Mesendoderm (in vitro differentiated cells): ENCODE measurements around the gene SEPTIN8.

Experiments used
- DNase-seq: peaks from one replicate; pipeline ENCODE4 v3.0.0; 2013
- H2AK5ac ChIP-seq: 2 replicates; pipeline ENCODE4 v1.6.1; 2013; ENCODE audit warnings: low read length, inconsistent platforms
- H2BK120ac ChIP-seq: 2 replicates; pipeline ENCODE4 v1.6.1; 2013; ENCODE audit warnings: low read depth, mild to moderate bottlenecking, low read length, moderate library complexity, mixed read lengths
- H2BK15ac ChIP-seq: replicated peaks from 2 replicates; pipeline ENCODE4 v1.6.1; 2013; ENCODE audit warnings: low read depth, mild to moderate bottlenecking, moderate library complexity
- H2BK5ac ChIP-seq: 2 replicates; pipeline ENCODE4 v1.6.1; 2013; ENCODE audit warnings: low read length, inconsistent platforms
- H3K18ac ChIP-seq: 2 replicates; pipeline ENCODE4 v1.6.1; 2013; ENCODE audit warnings: mild to moderate bottlenecking, low read length, mixed read lengths
- H3K23ac ChIP-seq: one replicate; pipeline ENCODE4 v1.6.1; 2013; ENCODE audit warnings: low read length
- H3K27ac ChIP-seq: 2 replicates; pipeline ENCODE4 v1.5.1; 2013; ENCODE audit warnings: low read depth, mild to moderate bottlenecking, inconsistent platforms, low read length, moderate library complexity
- H3K27me3 ChIP-seq: 2 replicates; pipeline ENCODE4 v1.6.1; 2013; ENCODE audit warnings: low read length, control low read depth, mild to moderate bottlenecking, inconsistent platforms; ENCODE audit not compliant: insufficient read depth, poor library complexity
- H3K36me3 ChIP-seq: 2 replicates; pipeline ENCODE4 v1.6.1; 2013; ENCODE audit warnings: low read length, inconsistent platforms; ENCODE audit not compliant: control insufficient read depth, insufficient read depth
- H3K4ac ChIP-seq: one replicate; pipeline ENCODE4 v1.6.1; 2013; ENCODE audit warnings: low read depth, mild to moderate bottlenecking, low read length, moderate library complexity
- H3K4me1 ChIP-seq: 2 replicates; pipeline ENCODE4 v1.6.1; 2013; ENCODE audit warnings: low read depth, low read length, inconsistent platforms; ENCODE audit not compliant: control insufficient read depth
- H3K4me2 ChIP-seq: 2 replicates; pipeline ENCODE4 v1.6.1; 2013; ENCODE audit warnings: low read length
- H3K4me3 ChIP-seq: 2 replicates; pipeline ENCODE4 v1.5.1; 2013; ENCODE audit warnings: mild to moderate bottlenecking, low read length
- H3K56ac ChIP-seq: one replicate; pipeline ENCODE4 v1.6.1; 2013; ENCODE audit warnings: low read length
- H3K79me1 ChIP-seq: 2 replicates; pipeline ENCODE4 v1.6.1; 2013; ENCODE audit warnings: low read length, inconsistent platforms
- H3K79me2 ChIP-seq: 2 replicates; pipeline ENCODE4 v1.6.1; 2013; ENCODE audit warnings: mild to moderate bottlenecking, low read length; ENCODE audit not compliant: control insufficient read depth, insufficient read depth
- H3K9ac ChIP-seq: 2 replicates; pipeline ENCODE4 v1.6.1; 2013; ENCODE audit warnings: low read length, inconsistent platforms
- H4K5ac ChIP-seq: one replicate; pipeline ENCODE4 v1.6.1; 2013; ENCODE audit warnings: low read length
- H4K8ac ChIP-seq: one replicate; pipeline ENCODE4 v1.6.1; 2013; ENCODE audit warnings: low read depth, mild to moderate bottlenecking, control low read depth, low read length, moderate library complexity
- WGBS: extraction: QIAGEN DNeasy Blood & Tissue Kit; methylation state at CpG from one replicate; pipeline ENCODE4 v1.1.7; 2013; ENCODE audit warnings: low lambda C conversion rate, missing lambda C conversion rate; ENCODE audit not compliant: insufficient coverage; ENCODE audit errors: extremely low coverage; 5-methylcytosine and 5-hydroxymethylcytosine counted together

The SEPTIN8 gene

DNA sequence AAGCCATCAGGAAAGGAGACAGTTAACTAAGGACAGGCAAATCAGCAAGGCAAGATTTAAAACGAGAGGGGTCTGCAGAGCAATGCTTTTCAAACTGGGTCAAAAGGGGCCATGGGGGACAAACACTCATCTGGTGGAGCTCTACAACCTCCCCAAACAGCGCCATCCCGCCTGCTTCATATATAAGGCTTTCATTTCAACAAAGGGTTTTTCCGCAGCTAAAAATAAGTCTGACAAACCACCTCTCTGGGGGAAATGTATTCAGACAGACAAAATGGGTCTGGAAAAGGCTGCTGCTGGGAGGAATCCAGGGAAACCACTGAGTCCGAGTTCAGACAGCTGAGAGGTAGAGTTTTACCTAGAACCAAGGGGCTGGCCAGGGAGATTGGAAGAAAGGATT is 8.3 kb upstream of the SEPTIN8 start:
- H3K56ac ChIP-seq, result no peak overlapping the region
- no CpG with 5 or more reads among the region's 5 CpGs for WGBS
- H3K4me3 ChIP-seq, result no peak overlapping the region
- H3K4me2 ChIP-seq, result no peak overlapping the region
- H3K27ac ChIP-seq, result no peak overlapping the region
- no peak overlapping the region for H2BK120ac ChIP-seq
- no peaks in the 10 kb centered on the region for H3K79me2 ChIP-seq
- no peaks in the 10 kb centered on the region for H3K27me3 ChIP-seq
- no peaks in the 10 kb centered on the region for H3K79me1 ChIP-seq
- no peak for DNase-seq
- no peaks in the 10 kb centered on the region for H3K36me3 ChIP-seq
- no peak overlapping the region for H4K8ac ChIP-seq
- H3K23ac ChIP-seq, result no peak overlapping the region
- H3K4ac ChIP-seq, result no peak overlapping the region
- no peak overlapping the region for H3K9ac ChIP-seq
- H2BK5ac ChIP-seq, result no peak overlapping the region
- H4K5ac ChIP-seq, result no peak overlapping the region
- H3K18ac ChIP-seq, result no peak overlapping the region
- H2AK5ac ChIP-seq, result no peak overlapping the region
- no peaks in the 10 kb centered on the region for H3K4me1 ChIP-seq
- H2BK15ac ChIP-seq, result no peak overlapping the region

DNA sequence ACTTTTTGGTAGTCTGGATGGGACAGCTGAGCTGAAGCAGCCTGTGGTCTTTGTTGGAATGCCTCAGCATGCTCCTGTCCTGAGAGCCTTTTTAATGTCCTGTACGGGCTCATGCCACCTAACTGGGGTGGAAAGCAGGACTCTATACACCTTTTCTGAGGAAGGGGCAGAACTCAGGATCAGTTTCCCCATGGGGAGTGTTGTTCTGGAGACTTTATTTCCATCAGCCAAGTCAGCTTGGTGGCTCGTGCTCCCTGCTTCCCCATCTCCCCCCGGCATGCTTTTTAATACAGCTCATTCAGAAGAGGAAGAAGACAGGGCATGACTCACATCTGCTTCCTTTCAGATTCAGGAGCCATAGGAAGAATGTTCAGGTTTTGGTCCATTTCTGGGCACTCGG is 5.1 kb upstream of the SEPTIN8 start:
- Histone ChIP-seq H3K79me1 (no peaks in the 10 kb centered on the region), H3K23ac (no peak overlapping the region), H3K18ac (no peak overlapping the region), H2BK5ac (no peak overlapping the region), H4K8ac (no peak overlapping the region), H3K56ac (no peak overlapping the region), H3K36me3 (no peaks in the 10 kb centered on the region), H3K4me3 (no peak overlapping the region), H3K9ac (no peak overlapping the region), H3K4ac (no peak overlapping the region), H4K5ac (no peak overlapping the region), H3K4me2 (no peak overlapping the region), H3K27me3 (peaks cover 9% of the 10 kb centered on the region), H2BK15ac (no peak overlapping the region), H2BK120ac (no peak overlapping the region), H3K4me1 (no peaks in the 10 kb centered on the region), H2AK5ac (no peak overlapping the region), H3K79me2 (no peaks in the 10 kb centered on the region), H3K27ac (no peak overlapping the region)
- no CpG with 5 or more reads among the region's 4 CpGs for WGBS
- DNase-seq, result no peak

DNA sequence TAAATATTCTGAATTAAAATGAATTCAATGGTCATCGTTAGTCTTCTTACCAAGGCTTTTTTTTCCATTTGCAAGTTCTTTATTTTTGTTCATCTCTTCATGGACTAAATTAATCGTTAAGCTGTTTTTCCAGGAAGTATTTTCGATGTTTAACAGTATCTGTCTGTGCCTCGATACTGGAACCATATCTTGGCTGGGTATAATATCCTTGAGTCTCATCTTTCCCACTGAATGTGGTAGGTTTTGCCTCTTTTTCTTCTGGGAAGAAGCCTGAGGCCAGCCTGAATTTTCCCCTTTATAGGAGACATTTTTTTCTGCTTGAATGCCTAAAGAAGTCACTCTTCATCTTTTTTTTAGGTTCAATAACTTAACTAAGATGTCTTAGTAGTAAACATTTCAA is 4.0 kb upstream of the SEPTIN8 start:
- Histone ChIP-seq H3K18ac (no peak overlapping the region), H2BK120ac (no peak overlapping the region), H4K5ac (no peak overlapping the region), H2AK5ac (no peak overlapping the region), H3K36me3 (no peaks in the 10 kb centered on the region), H3K27ac (no peak overlapping the region), H3K79me1 (no peaks in the 10 kb centered on the region), H2BK15ac (no peak overlapping the region), H3K23ac (no peak overlapping the region), H3K4ac (no peak overlapping the region), H4K8ac (no peak overlapping the region), H3K4me3 (no peak overlapping the region), H3K56ac (no peak overlapping the region), H3K79me2 (no peaks in the 10 kb centered on the region), H3K4me1 (peaks cover 2% of the 10 kb centered on the region), H3K27me3 (peaks cover 9% of the 10 kb centered on the region), H3K4me2 (no peak overlapping the region), H3K9ac (no peak overlapping the region), H2BK5ac (no peak overlapping the region)
- DNase-seq, result no peak
- WGBS, result no CpG with 5 or more reads among the region's 4 CpGs

DNA sequence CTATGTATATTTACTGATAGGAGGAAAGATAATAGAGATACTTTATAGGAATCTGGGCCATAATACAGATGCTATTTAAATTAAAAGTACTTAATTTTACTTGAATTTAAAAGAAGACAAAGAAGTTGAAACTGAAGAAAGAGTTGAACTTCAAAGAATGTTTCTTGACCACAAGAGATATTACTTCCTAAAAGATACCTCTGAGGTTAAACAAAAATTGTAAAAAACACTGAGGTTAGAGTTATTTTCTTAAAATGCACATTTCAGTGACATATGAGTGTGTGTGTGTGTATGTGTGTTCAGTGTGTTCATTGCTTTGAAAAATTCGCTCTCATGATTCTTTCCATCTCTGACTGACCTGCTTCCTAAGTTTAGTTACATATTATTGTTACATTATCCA is 3.5 kb upstream of the SEPTIN8 start:
- H3K27me3 ChIP-seq, result peaks cover 9% of the 10 kb centered on the region
- H3K9ac ChIP-seq, result no peak overlapping the region

DNA sequence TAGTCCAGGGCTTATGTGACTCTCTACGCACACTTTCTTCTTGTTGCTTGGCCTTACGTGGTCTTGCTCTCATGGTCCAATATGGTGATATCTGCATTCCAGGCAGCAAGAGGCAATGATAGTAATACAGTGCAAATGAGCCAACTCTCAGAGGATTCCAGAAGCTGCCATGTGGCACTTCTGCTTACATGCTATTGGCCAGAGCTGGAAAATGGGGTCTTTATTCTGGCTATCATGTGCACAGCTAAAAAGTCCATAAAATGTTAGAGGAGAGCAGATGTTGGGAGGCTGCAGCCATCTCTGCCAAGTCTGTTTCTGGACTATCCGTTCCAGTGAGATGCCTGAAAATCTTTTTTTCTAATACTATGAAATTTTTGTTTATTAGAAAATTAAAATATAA is 2.9 kb upstream of the SEPTIN8 start:
- no peak overlapping the region for H4K5ac ChIP-seq
- H3K23ac ChIP-seq, result no peak overlapping the region
- H3K4ac ChIP-seq, result no peak overlapping the region
- no peak overlapping the region for H3K27ac ChIP-seq
- no peak overlapping the region for H2BK15ac ChIP-seq
- H3K36me3 ChIP-seq, result no peaks in the 10 kb centered on the region
- H4K8ac ChIP-seq, result no peak overlapping the region
- no peak overlapping the region for H3K4me2 ChIP-seq
- H2AK5ac ChIP-seq, result no peak overlapping the region
- peaks cover 9% of the 10 kb centered on the region for H3K27me3 ChIP-seq
- H3K79me2 ChIP-seq, result no peaks in the 10 kb centered on the region
- no peak for DNase-seq
- H3K9ac ChIP-seq, result no peak overlapping the region
- WGBS, result no CpG with 5 or more reads among the region's 3 CpGs
- no peak overlapping the region for H3K18ac ChIP-seq
- H2BK5ac ChIP-seq, result no peak overlapping the region
- no peak overlapping the region for H3K56ac ChIP-seq
- no peak overlapping the region for H2BK120ac ChIP-seq
- H3K4me3 ChIP-seq, result no peak overlapping the region
- H3K4me1 ChIP-seq, result peaks cover 3% of the 10 kb centered on the region
- no peaks in the 10 kb centered on the region for H3K79me1 ChIP-seq

More for the DNA sequence above, 3.5 kb upstream of the SEPTIN8 start:
- Histone ChIP-seq H3K56ac (no peak overlapping the region), H3K4me3 (no peak overlapping the region), H3K79me2 (no peaks in the 10 kb centered on the region), H4K5ac (no peak overlapping the region), H2BK120ac (no peak overlapping the region), H3K4me2 (no peak overlapping the region), H2BK5ac (no peak overlapping the region), H3K36me3 (no peaks in the 10 kb centered on the region), H4K8ac (no peak overlapping the region), H3K4me1 (peaks cover 3% of the 10 kb centered on the region), H3K18ac (no peak overlapping the region), H2BK15ac (no peak overlapping the region), H3K79me1 (no peaks in the 10 kb centered on the region), H3K23ac (no peak overlapping the region), H3K4ac (no peak overlapping the region), H3K27ac (no peak overlapping the region), H2AK5ac (no peak overlapping the region)
- no CpG with 5 or more reads among the region's 1 CpG for WGBS
- no peak for DNase-seq

DNA sequence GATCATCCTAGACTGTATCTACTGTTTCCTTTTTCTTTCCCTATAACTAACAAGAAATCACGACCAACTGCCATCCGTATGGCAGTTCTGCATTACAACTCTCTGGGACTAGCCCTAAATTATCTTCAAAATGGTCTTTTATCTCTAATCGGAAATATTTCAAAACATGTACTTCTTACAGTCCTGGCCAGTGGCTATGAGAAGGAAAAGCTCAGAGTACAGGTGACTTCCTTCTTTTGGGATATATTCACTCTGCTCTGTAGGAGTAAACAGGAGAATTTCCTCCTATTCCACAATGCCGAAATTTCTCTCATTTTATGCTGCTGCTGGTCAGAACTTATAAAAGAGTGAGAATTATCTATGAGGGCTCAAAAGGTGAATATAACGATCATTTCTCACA is 1.8 kb upstream of the SEPTIN8 start:
- no peak overlapping the region for H3K56ac ChIP-seq
- H3K4me1 ChIP-seq, result peaks cover 3% of the 10 kb centered on the region
- no peak for DNase-seq
- no peak overlapping the region for H3K23ac ChIP-seq
- H4K5ac ChIP-seq, result no peak overlapping the region
- no peak overlapping the region for H4K8ac ChIP-seq
- no peak overlapping the region for H2BK15ac ChIP-seq
- H3K27me3 ChIP-seq, result peaks cover 9% of the 10 kb centered on the region
- no peaks in the 10 kb centered on the region for H3K36me3 ChIP-seq
- no peaks in the 10 kb centered on the region for H3K79me2 ChIP-seq
- no peak overlapping the region for H2AK5ac ChIP-seq
- no peak overlapping the region for H3K18ac ChIP-seq
- H2BK5ac ChIP-seq, result no peak overlapping the region
- no peak overlapping the region for H3K4ac ChIP-seq
- no peak overlapping the region for H3K4me2 ChIP-seq
- no peak overlapping the region for H3K27ac ChIP-seq
- no peak overlapping the region for H2BK120ac ChIP-seq
- WGBS, result no CpG with 5 or more reads among the region's 5 CpGs
- no peaks in the 10 kb centered on the region for H3K79me1 ChIP-seq
- H3K9ac ChIP-seq, result no peak overlapping the region
- H3K4me3 ChIP-seq, result no peak overlapping the region
